Right lobe of liver (tissue), 6 donors: Measurements from ENCODE around the gene ARHGEF12. TPM values are rescaled to one million over a fixed set of nuclear protein-coding genes. Genes with fewer than 3 reads are reported as not detected.

ENCODE experiments used
- ATAC-seq, 4 donors: fragments of 200-7000 bp; cut with Tn5 transposase; one replicate each; pipeline ENCODE4 v1.9.1; 2020; ENCODE audit warnings: mild to moderate bottlenecking in 4 of 4, moderate library complexity in 4 of 4
- DNase-seq, 3 donors: peaks; one replicate each; pipeline ENCODE4 v3.0.0-alpha.2; 2020
- H3K27ac ChIP-seq, 3 donors: fragments of 200-600 bp; one replicate each; pipeline ENCODE4 v1.8.0; 2022
- H3K27me3 ChIP-seq, 2 donors: fragments of 200-600 bp; one replicate each; pipeline ENCODE4 v1.8.0; 2022
- H3K36me3 ChIP-seq, 4 donors: fragments of 200-600 bp; sonication (generic) in 1 of 4; one replicate each; pipeline versions ENCODE4 v1.5.1 to v1.8.0; 2017 to 2022; ENCODE audit warnings: control low read depth in 1 of 4
- H3K4me1 ChIP-seq, 4 donors: fragments of 200-600 bp; sonication (generic) in 1 of 4; one replicate each; pipeline versions ENCODE4 v1.5.1 to v1.8.0; 2017 to 2022; ENCODE audit warnings: control low read depth in 1 of 4
- H3K4me3 ChIP-seq, 3 donors: fragments of 200-600 bp; one replicate each; pipeline ENCODE4 v1.8.0; 2022
- H3K9me3 ChIP-seq, 4 donors: fragments of 200-600 bp; sonication (generic) in 1 of 4; one replicate each; pipeline versions ENCODE4 v1.5.1 to v1.8.0; 2017 to 2022; ENCODE audit warnings: control low read depth in 1 of 4
- CTCF ChIP-seq, 4 donors: fragments of 200-600 bp in 3 of 4; fragments of 450-650 bp in 1 of 4; IDR thresholded peaks; one replicate each; pipeline versions ENCODE4 v1.5.1 to v1.8.0; 2016 to 2022; ENCODE audit warnings: antibody characterized with exemption in 4 of 4, mild to moderate bottlenecking in 2 of 4
- POLR2A ChIP-seq: fragments of 450-650 bp; IDR thresholded peaks from one replicate; pipeline ENCODE4 v1.6.1; 2017; ENCODE audit warnings: antibody characterized with exemption, mild to moderate bottlenecking
- WGBS: methylation state at CpG from one replicate; pipeline ENCODE4 v1.1.6; 2018; ENCODE audit warnings: low coverage, low lambda C conversion rate; ENCODE audit not compliant: insufficient coverage; ENCODE audit errors: missing lambda C conversion rate; 5-methylcytosine and 5-hydroxymethylcytosine counted together
- intact Hi-C, 2 donors: fragments of 100-400 bp; cut with DNase I; formaldehyde crosslinking; loops; one replicate each; pipeline versions ENCODE4 v1.11.2 to v1.14.1; 2022
- long read RNA-seq: library from polyadenylated mRNA; unstranded; transcript quantifications from one replicate; pipeline ENCODE4 v2.0.0, GENCODE V29; 2019
- total RNA-seq, 6 experiments: library from RNA; depleted of rRNA in 2 of 6; stranded (reverse); fragments of >200 nt in 2 of 6; fragmentation: NEBNext Ultra II Directional in 3 of 6; extraction: Animal tissue kit (Norgen Biotek cat#: 25700) in 3 of 6; gene quantifications; one replicate each; pipeline versions ENCODE4 v1.1.0 to v1.2.4, GENCODE V29; 2016 to 2023
- donor health status: DM: no; HTN: yes; CAD: no.
- donor health status: DM: no; HTN: no; CAD: no.
- donor health status: DM: no; HTN: no; CAD: no.
- donor health status: DM: no; HTN: yes; CAD: no.
- donor health status: DM: no; HTN: yes; CAD: no.

The ARHGEF12 gene
- 100 to 1,000 TPM in 3 of 6 experiments, 10 to 100 TPM in 3; 75.1 to 113 (median 94.0) TPM for total RNA-seq
- long read RNA-seq, partial matches to known transcripts, result 2 of 4 reads
- long read RNA-seq, other reads (novel, unspliced or antisense), result 2 of 4 reads

- ATAC-seq, result peak; percentile 58 to 80 (median 77)
- Histone ChIP-seq H3K36me3 (no peaks in the 10 kb centered on the region), H3K4me1 (peaks cover 0 to 18% (median 0%) of the 10 kb centered on the region in 4 donors), H3K27me3 (no peaks in the 10 kb centered on the region), H3K27ac (peak within 1 kb of the TSS; percentile 95 to 99 (median 97)), H3K9me3 (no peaks in the 10 kb centered on the region), H3K4me3 (peak within 1 kb of the TSS; percentile 77 to 87 (median 86))
- intact Hi-C loops, result no loop called here
- under 1% methylated on average over 27 of the region's 92 CpGs for WGBS
- peak; percentile 96 to 97 (median 96) for DNase-seq
- peak in 3 of 4 donors; percentile 21 to 28 (median 21) for TF ChIP-seq CTCF (IDR thresholded peaks at IDR 0.05)
- peak; percentile 96 for TF ChIP-seq POLR2A
Measured at GRCh38 chr11:120335908-120336640, at the start of gene ARHGEF12. ARHGEF12 (plus strand) TSS chr11:120336413; CDS start chr11:120337244, 831 bp downstream.

- Histone ChIP-seq H3K27ac (no peak overlapping the region), H3K4me3 (no peak overlapping the region), H3K27me3 (no peaks in the 10 kb centered on the region), H3K36me3 (no peaks in the 10 kb centered on the region), H3K4me1 (peaks cover 0 to 10% (median 0%) of the 10 kb centered on the region in 4 donors), H3K9me3 (no peaks in the 10 kb centered on the region)
- ATAC-seq (no peak), DNase-seq (no peak)
- intact Hi-C loops, result no loop called here
- TF ChIP-seq POLR2A, result no peak
- no peak for TF ChIP-seq CTCF (IDR thresholded peaks at IDR 0.05)
- 82% methylated on average over 2 of the region's 2 CpGs for WGBS
Measured at GRCh38 chr11:120288021-120288420, 48.2 kb upstream of the ARHGEF12 start.

GRCh38 chr11:120289426-120289825 lies 46.8 kb upstream of the ARHGEF12 start:
- H3K27me3 ChIP-seq, result no peaks in the 10 kb centered on the region
- no peaks in the 10 kb centered on the region for H3K9me3 ChIP-seq
- intact Hi-C loops, result no loop called here
- DNase-seq (no peak), ATAC-seq (no peak)
- no peak for TF ChIP-seq CTCF (IDR thresholded peaks at IDR 0.05)
- TF ChIP-seq POLR2A, result no peak
- WGBS, result 58% methylated on average over 8 of the region's 9 CpGs
- H3K27ac ChIP-seq, result no peak overlapping the region
- H3K4me1 ChIP-seq, result peaks cover 0 to 13% (median 0%) of the 10 kb centered on the region in 4 donors
- no peak overlapping the region for H3K4me3 ChIP-seq
- no peaks in the 10 kb centered on the region for H3K36me3 ChIP-seq

GRCh38 chr11:120290956-120291355 lies 45.3 kb upstream of the ARHGEF12 start:
- Histone ChIP-seq H3K36me3 (no peaks in the 10 kb centered on the region), H3K4me3 (no peak overlapping the region), H3K27me3 (no peaks in the 10 kb centered on the region), H3K27ac (no peak overlapping the region), H3K9me3 (no peaks in the 10 kb centered on the region), H3K4me1 (peaks cover 0 to 13% (median 0%) of the 10 kb centered on the region in 4 donors)
- TF ChIP-seq CTCF (IDR thresholded peaks at IDR 0.05) (no peak), POLR2A (no peak)
- intact Hi-C loops, result no loop called here
- WGBS, result 24% methylated on average over 3 of the region's 3 CpGs
- ATAC-seq (peak; percentile 66 to 90 (median 77)), DNase-seq (no peak)
